Activated CD8-positive, alpha-beta memory T cell treated with anti-CD3 and anti-CD28 coated beads, Interleukin-2, amount 10 ng/mL, durations not matched to agents 7 days and 5 days (primary cell): ENCODE results near the gene GPR39. TPM values are rescaled to one million over a fixed set of nuclear protein-coding genes. Genes with fewer than 3 reads are reported as not detected.

Source experiments
- ATAC-seq: fragments of 150-1000 bp; cut with Tn5 transposase; one replicate; pipeline ENCODE4 v1.10.0; 2021; ENCODE audit warnings: moderate library complexity
- CTCF ChIA-PET: fragments of 350-600 bp; sonication (Branson Sonifier 250); formaldehyde crosslinking; loops from one replicate; lab custom pipeline; 2021; ENCODE audit warnings: antibody characterized with exemption; lab: Charles Lee
- DNase-seq: peaks from one replicate; pipeline ENCODE4 v3.0.0-alpha.2; 2020
- H3K27ac Mint-ChIP-seq: one replicate; pipeline ENCODE4 v1.8.0; 2021; ENCODE audit warnings: mild to moderate bottlenecking, mixed read lengths
- H3K27me3 Mint-ChIP-seq: one replicate; pipeline ENCODE4 v1.8.0; 2021; ENCODE audit warnings: mixed read lengths
- H3K36me3 Mint-ChIP-seq: one replicate; pipeline ENCODE4 v1.8.0; 2021; ENCODE audit warnings: mild to moderate bottlenecking, mixed read lengths
- H3K4me1 Mint-ChIP-seq: one replicate; pipeline ENCODE4 v1.8.0; 2021; ENCODE audit warnings: mixed read lengths
- H3K4me3 Mint-ChIP-seq: one replicate; pipeline ENCODE4 v1.8.0; 2021; ENCODE audit warnings: mild to moderate bottlenecking, moderate library complexity, mixed read lengths
- H3K9me3 Mint-ChIP-seq: one replicate; pipeline ENCODE4 v1.8.0; 2022; ENCODE audit warnings: low read depth, mixed read lengths
- total RNA-seq, 2 experiments: library from RNA; stranded (reverse); gene quantifications; one replicate each; pipeline ENCODE4 v1.2.3, GENCODE V29; 2021

GPR39 gene
- not detected for total RNA-seq

GRCh38 chr2:132416723-132417395, at the start of gene GPR39:
Gene GPR39 (plus strand): TSS chr2:132416805.
- ATAC-seq (no peak), DNase-seq (no peak)
- H3K27me3 Mint-ChIP-seq = peaks cover 9% of the 10 kb centered on the region
- H3K27ac Mint-ChIP-seq = no peak within 1 kb of the TSS
- no peaks in the 10 kb centered on the region for H3K4me1 Mint-ChIP-seq
- CTCF ChIA-PET = no interaction called here
- no peak within 1 kb of the TSS for H3K4me3 Mint-ChIP-seq
- no peaks in the 10 kb centered on the region for H3K36me3 Mint-ChIP-seq
- peaks cover 4% of the 10 kb centered on the region for H3K9me3 Mint-ChIP-seq

DNA sequence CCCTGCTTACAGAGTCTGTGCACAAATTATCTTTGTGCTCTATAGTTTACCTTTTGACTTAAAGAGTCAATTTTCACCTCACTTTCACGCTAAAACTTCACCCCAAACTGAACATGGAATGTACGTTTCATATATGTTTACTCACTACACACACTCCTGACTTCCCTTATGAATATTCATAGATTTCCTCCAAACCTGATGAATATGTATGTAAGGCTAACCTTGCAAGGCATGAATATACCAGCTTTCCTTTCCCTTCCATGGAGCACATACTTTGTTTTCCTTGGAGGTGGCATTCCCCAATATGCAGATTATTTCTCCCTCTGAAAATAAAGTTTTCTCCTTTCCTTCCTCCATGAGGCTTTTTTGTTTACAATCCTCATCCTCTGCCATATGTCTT, 48.4 kb upstream of the GPR39 start:
- Mint-ChIP-seq H3K27ac (no peak overlapping the region), H3K4me1 (no peaks in the 10 kb centered on the region), H3K27me3 (no peaks in the 10 kb centered on the region), H3K9me3 (peaks cover 4% of the 10 kb centered on the region), H3K4me3 (no peak overlapping the region), H3K36me3 (no peaks in the 10 kb centered on the region)
- DNase-seq (no peak), ATAC-seq (no peak)
- CTCF ChIA-PET = no interaction called here

GRCh38 chr2:132372276-132372675, 44.3 kb upstream of the GPR39 start:
- H3K27me3 Mint-ChIP-seq = no peaks in the 10 kb centered on the region
- ATAC-seq (no peak), DNase-seq (no peak)
- CTCF ChIA-PET = no interaction called here
- no peaks in the 10 kb centered on the region for H3K9me3 Mint-ChIP-seq
- H3K27ac Mint-ChIP-seq = no peak overlapping the region
- no peak overlapping the region for H3K4me3 Mint-ChIP-seq
- no peaks in the 10 kb centered on the region for H3K4me1 Mint-ChIP-seq
- H3K36me3 Mint-ChIP-seq = no peaks in the 10 kb centered on the region

- ATAC-seq (no peak), DNase-seq (no peak)
- H3K9me3 Mint-ChIP-seq = no peaks in the 10 kb centered on the region
- no peaks in the 10 kb centered on the region for H3K4me1 Mint-ChIP-seq
- H3K27ac Mint-ChIP-seq = no peak overlapping the region
- H3K27me3 Mint-ChIP-seq = no peaks in the 10 kb centered on the region
- H3K36me3 Mint-ChIP-seq = no peaks in the 10 kb centered on the region
- CTCF ChIA-PET = no interaction called here
- no peak overlapping the region for H3K4me3 Mint-ChIP-seq
These were observed 43.0 kb upstream of the GPR39 start for GRCh38 chr2:132373391-132374135.

DNA sequence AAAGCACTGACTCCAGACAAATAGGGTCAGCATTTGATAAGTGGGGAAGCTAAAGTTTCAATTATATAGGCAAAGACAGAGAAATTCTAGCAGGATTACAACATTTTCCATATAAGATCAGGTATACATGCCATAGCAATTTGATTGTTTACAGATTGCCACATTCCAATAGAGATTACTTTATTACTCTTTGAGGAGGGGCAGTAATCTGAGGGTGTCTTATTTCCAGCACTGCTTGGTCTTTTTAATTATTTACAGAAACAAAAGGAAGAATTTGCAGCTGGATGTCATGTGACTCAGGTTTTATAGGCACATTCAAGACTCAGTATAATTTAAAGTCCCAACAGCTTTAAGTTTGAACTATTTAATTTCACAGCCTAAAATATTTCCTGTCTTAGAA, 42.5 kb upstream of the GPR39 start:
- Mint-ChIP-seq H3K27ac (no peak overlapping the region), H3K36me3 (no peaks in the 10 kb centered on the region), H3K27me3 (no peaks in the 10 kb centered on the region), H3K4me3 (no peak overlapping the region), H3K4me1 (no peaks in the 10 kb centered on the region), H3K9me3 (no peaks in the 10 kb centered on the region)
- ATAC-seq (no peak), DNase-seq (no peak)
- CTCF ChIA-PET = no interaction called here

DNA sequence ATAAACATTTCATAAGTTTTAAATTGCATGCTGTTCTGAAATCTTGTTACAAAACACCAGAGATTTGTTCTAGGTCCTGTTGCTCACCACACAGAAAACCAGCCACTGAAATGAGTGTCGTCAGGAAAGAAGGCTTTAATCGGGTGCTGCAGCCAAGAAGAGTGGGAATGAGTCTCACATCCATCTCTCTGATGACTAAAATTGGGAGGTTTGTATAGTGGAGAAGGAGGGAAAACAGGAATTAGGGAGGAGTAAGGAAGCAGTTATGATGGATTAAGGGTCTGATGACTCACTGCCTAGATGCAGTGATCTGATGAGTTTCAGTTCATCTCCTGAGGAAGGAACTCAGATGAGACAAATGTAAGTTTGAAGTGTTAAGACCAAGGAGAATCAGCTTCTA, 42.1 kb upstream of the GPR39 start:
- CTCF ChIA-PET = no interaction called here
- no peaks in the 10 kb centered on the region for H3K36me3 Mint-ChIP-seq
- H3K27ac Mint-ChIP-seq = no peak overlapping the region
- ATAC-seq (no peak), DNase-seq (no peak)
- H3K4me1 Mint-ChIP-seq = no peaks in the 10 kb centered on the region
- no peak overlapping the region for H3K4me3 Mint-ChIP-seq
- H3K27me3 Mint-ChIP-seq = no peaks in the 10 kb centered on the region
- no peaks in the 10 kb centered on the region for H3K9me3 Mint-ChIP-seq

DNA sequence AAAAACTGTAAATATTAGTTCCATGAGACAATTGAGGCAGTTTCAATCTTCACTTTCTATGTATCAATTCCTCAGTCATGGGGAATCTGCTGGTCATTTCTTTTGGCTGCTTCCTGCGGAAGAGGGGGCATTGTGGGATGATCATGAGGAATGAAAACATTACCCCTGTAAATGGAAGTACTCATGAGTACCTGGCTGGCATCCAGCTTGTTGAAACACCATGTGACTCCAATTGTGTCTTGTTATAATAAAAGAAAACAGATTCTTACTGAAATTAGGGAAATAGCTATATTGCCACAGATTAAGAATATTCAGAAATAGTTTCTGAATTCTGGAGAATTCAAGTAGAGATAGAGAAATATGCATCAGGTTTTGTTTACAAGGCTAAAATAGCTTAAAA, 41.6 kb upstream of the GPR39 start:
- Mint-ChIP-seq H3K36me3 (no peaks in the 10 kb centered on the region), H3K27me3 (no peaks in the 10 kb centered on the region), H3K9me3 (no peaks in the 10 kb centered on the region), H3K4me1 (no peaks in the 10 kb centered on the region), H3K27ac (no peak overlapping the region), H3K4me3 (no peak overlapping the region)
- CTCF ChIA-PET = no interaction called here
- DNase-seq = no peak
- ATAC-seq = no peak

DNA sequence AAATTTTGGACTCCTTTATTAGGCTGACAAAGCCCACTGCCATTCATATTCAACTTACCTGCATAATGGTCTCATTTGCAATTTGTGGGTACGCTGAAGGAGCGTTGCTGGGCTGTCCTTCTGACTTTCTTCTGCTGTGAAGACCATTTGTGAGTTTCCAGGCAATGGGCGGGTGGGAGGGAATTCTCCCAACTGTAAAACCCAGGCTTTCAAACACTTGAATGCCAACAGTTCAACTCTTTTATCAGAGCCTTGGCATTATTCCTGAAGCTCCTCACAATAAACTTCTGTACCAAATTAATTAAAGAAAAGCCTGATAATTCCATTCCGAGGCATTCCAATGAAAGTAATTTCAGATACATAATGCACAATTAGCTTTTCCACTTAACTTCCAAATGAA, 35.2 kb upstream of the GPR39 start:
- CTCF ChIA-PET = no interaction called here
- DNase-seq (no peak), ATAC-seq (no peak)
- Mint-ChIP-seq H3K9me3 (peaks cover 4% of the 10 kb centered on the region), H3K27ac (no peak overlapping the region), H3K27me3 (no peaks in the 10 kb centered on the region), H3K4me3 (no peak overlapping the region), H3K36me3 (no peaks in the 10 kb centered on the region), H3K4me1 (no peaks in the 10 kb centered on the region)

DNA sequence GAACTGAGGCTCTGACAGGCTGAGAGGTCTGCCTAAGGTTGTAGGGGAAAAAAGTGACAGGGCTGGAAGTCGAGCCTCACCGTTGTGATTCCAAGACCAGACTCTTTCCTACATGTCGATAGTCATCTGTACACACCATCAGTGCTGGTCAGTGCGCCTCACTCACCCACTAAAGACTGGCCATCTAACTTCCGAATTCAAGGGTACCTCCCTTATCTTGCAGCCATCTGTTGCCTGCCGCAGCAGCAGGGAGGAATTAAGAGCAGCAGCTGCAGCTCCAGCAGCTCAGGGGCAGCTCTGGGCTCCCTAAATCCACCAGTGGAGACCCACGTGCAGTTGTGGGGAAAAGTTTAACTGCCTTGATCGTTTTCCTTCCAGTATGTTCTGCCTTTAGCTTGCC, 32.6 kb upstream of the GPR39 start:
- CTCF ChIA-PET = no interaction called here
- H3K4me3 Mint-ChIP-seq = no peak overlapping the region
- no peaks in the 10 kb centered on the region for H3K36me3 Mint-ChIP-seq
- H3K27ac Mint-ChIP-seq = no peak overlapping the region
- ATAC-seq (no peak), DNase-seq (no peak)
- no peaks in the 10 kb centered on the region for H3K4me1 Mint-ChIP-seq
- no peaks in the 10 kb centered on the region for H3K27me3 Mint-ChIP-seq
- H3K9me3 Mint-ChIP-seq = peaks cover 6% of the 10 kb centered on the region

- Mint-ChIP-seq H3K36me3 (no peaks in the 10 kb centered on the region), H3K4me3 (no peak overlapping the region)
- CTCF ChIA-PET = no interaction called here
These were observed 32.0 kb upstream of the GPR39 start for GRCh38 chr2:132384491-132385151.

DNA sequence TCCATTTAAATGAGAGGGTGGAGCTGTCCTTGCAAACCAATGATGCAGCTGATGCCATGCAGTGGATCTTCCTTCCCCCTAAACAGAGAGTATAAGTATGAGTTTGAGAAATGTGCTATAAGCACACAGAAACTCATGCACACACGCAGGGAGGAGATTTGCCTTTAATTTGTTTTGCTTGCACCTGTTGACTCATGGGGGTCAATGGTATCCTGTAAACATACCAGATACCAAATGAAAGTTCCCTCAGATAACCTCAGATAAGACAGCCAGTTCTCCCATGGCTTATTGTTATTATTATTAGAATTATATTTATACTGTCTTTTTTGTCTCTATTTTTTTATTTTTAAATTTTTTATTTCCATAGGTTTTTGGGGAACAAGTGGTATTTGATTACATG, 29.5 kb upstream of the GPR39 start:
- Mint-ChIP-seq H3K9me3 (peaks cover 2% of the 10 kb centered on the region), H3K27ac (no peak overlapping the region), H3K27me3 (no peaks in the 10 kb centered on the region), H3K4me3 (no peak overlapping the region), H3K36me3 (no peaks in the 10 kb centered on the region), H3K4me1 (no peaks in the 10 kb centered on the region)
- CTCF ChIA-PET = no interaction called here
- DNase-seq (no peak), ATAC-seq (no peak)

More at GRCh38 chr2:132384491-132385151, 32.0 kb upstream of the GPR39 start:
- Mint-ChIP-seq H3K27ac (no peak overlapping the region), H3K27me3 (no peaks in the 10 kb centered on the region), H3K4me1 (no peaks in the 10 kb centered on the region), H3K9me3 (peaks cover 6% of the 10 kb centered on the region)
- DNase-seq = no peak
- ATAC-seq = no peak

GRCh38 chr2:132390076-132390475, 26.5 kb upstream of the GPR39 start:
- Mint-ChIP-seq H3K4me3 (no peak overlapping the region), H3K27me3 (no peaks in the 10 kb centered on the region), H3K36me3 (no peaks in the 10 kb centered on the region), H3K27ac (no peak overlapping the region), H3K9me3 (peaks cover 2% of the 10 kb centered on the region), H3K4me1 (no peaks in the 10 kb centered on the region)
- ATAC-seq (no peak), DNase-seq (no peak)
- CTCF ChIA-PET = no interaction called here

- ATAC-seq (no peak), DNase-seq (no peak)
- H3K4me3 Mint-ChIP-seq = no peak overlapping the region
- peaks cover 5% of the 10 kb centered on the region for H3K9me3 Mint-ChIP-seq
- no peak overlapping the region for H3K27ac Mint-ChIP-seq
- no peaks in the 10 kb centered on the region for H3K36me3 Mint-ChIP-seq
- no peaks in the 10 kb centered on the region for H3K27me3 Mint-ChIP-seq
- CTCF ChIA-PET = no interaction called here
- no peaks in the 10 kb centered on the region for H3K4me1 Mint-ChIP-seq
These were observed 25.2 kb upstream of the GPR39 start for GRCh38 chr2:132391378-132391777.

GRCh38 chr2:132392221-132392620, 24.4 kb upstream of the GPR39 start:
- Mint-ChIP-seq H3K4me3 (no peak overlapping the region), H3K4me1 (no peaks in the 10 kb centered on the region), H3K36me3 (no peaks in the 10 kb centered on the region), H3K9me3 (peaks cover 5% of the 10 kb centered on the region), H3K27ac (no peak overlapping the region), H3K27me3 (no peaks in the 10 kb centered on the region)
- ATAC-seq = no peak
- no peak for DNase-seq
- CTCF ChIA-PET = no interaction called here
